ENCODE measurements around the gene SVEP1.
"Not testable (repeated sequence)": the region's sequence is repeated elsewhere in the genome, so short reads cannot be mapped to it uniquely, and the experiment has no call there.

SVEP1 gene

GRCh38 chr9:110443146-110443865 is 136.2 kb downstream of the SVEP1 start:
- DNase-seq = no peak

- no peak for DNase-seq
These were observed 138.7 kb downstream of the SVEP1 start for GRCh38 chr9:110440796-110441195.

GRCh38 chr9:110440172-110440571 is 139.4 kb downstream of the SVEP1 start:
- DNase-seq = no peak

GRCh38 chr9:110432253-110432652 is 147.3 kb downstream of the SVEP1 start:
- DNase-seq = no peak

- no peak for DNase-seq
These were observed 150.1 kb downstream of the SVEP1 start for GRCh38 chr9:110429453-110429852.

- peak; percentile 53 for DNase-seq
These were observed 151.9 kb downstream of the SVEP1 start for GRCh38 chr9:110427497-110428104.

GRCh38 chr9:110426052-110426709 is 153.4 kb downstream of the SVEP1 start:
- DNase-seq = no peak

GRCh38 chr9:110414471-110414870 is 165.1 kb downstream of the SVEP1 start:
- no peak for DNase-seq

- DNase-seq = no peak
These were observed 168.6 kb downstream of the SVEP1 start for GRCh38 chr9:110410961-110411360.

GRCh38 chr9:110408598-110408997 is 170.9 kb downstream of the SVEP1 start:
- no peak for DNase-seq

- no peak for DNase-seq
These were observed 173.6 kb downstream of the SVEP1 start for GRCh38 chr9:110405858-110406443.

- no peak for DNase-seq
These were observed 175.1 kb downstream of the SVEP1 start for GRCh38 chr9:110404473-110404872.

GRCh38 chr9:110399983-110400382 is 179.6 kb downstream of the SVEP1 start:
- DNase-seq = no peak

- DNase-seq = not testable (repeated sequence)
These were observed 180.5 kb downstream of the SVEP1 start for GRCh38 chr9:110398992-110399391.

- no peak for DNase-seq
These were observed 187.6 kb downstream of the SVEP1 start for GRCh38 chr9:110391826-110392485.

GRCh38 chr9:110389148-110389750 is 190.3 kb downstream of the SVEP1 start:
- DNase-seq = no peak

GRCh38 chr9:110383491-110383890 is 196.1 kb downstream of the SVEP1 start:
- no peak for DNase-seq

- no peak for DNase-seq
These were observed 196.8 kb downstream of the SVEP1 start for GRCh38 chr9:110382731-110383130.

- no peak for DNase-seq
These were observed 208.0 kb downstream of the SVEP1 start for GRCh38 chr9:110371411-110372007.

- DNase-seq = no peak
These were observed 209.2 kb downstream of the SVEP1 start for GRCh38 chr9:110370315-110370714.

- no peak for DNase-seq
These were observed 215.1 kb downstream of the SVEP1 start for GRCh38 chr9:110364451-110364850.

- DNase-seq = not testable (repeated sequence)
These were observed 220.5 kb downstream of the SVEP1 start for GRCh38 chr9:110358992-110359391.
